Stimulated activated memory B cell treated with anti-CD40 and anti-IgM and Interleukin-4, amounts not matched to agents 10 μg/mL and 1 μg/mL and 100 μg/mL, for 72 hours (primary cell): ENCODE measurements around the gene DMXL2.
"Not testable (repeated sequence)": the region's sequence is repeated elsewhere in the genome, so short reads cannot be mapped to it uniquely, and the experiment has no call there.

Source experiments
- ATAC-seq: fragments of 150-1000 bp; cut with Tn5 transposase; 2 replicates; pipeline ENCODE4 v1.10.0; 2021
- H3K27ac Mint-ChIP-seq: one replicate; pipeline ENCODE4 v1.8.0; 2022; ENCODE audit warnings: mild to moderate bottlenecking, mixed read lengths
- H3K27me3 Mint-ChIP-seq: one replicate; pipeline ENCODE4 v1.8.0; 2022; ENCODE audit warnings: mixed read lengths
- H3K36me3 Mint-ChIP-seq: one replicate; pipeline ENCODE4 v1.8.0; 2022; ENCODE audit warnings: mixed read lengths
- H3K4me1 Mint-ChIP-seq: one replicate; pipeline ENCODE4 v1.8.0; 2022; ENCODE audit warnings: mixed read lengths
- H3K4me3 Mint-ChIP-seq: one replicate; pipeline ENCODE4 v1.8.0; 2022; ENCODE audit warnings: mild to moderate bottlenecking, moderate library complexity, mixed read lengths
- H3K9me3 Mint-ChIP-seq: one replicate; pipeline ENCODE4 v1.8.0; 2022; ENCODE audit warnings: mixed read lengths

DMXL2 gene

GRCh38 chr15:51496246-51496645 lies 126.3 kb downstream of the DMXL2 start:
- Mint-ChIP-seq H3K27me3 (no peaks in the 10 kb centered on the region), H3K27ac (no peak overlapping the region), H3K9me3 (no peaks in the 10 kb centered on the region), H3K4me1 (no peaks in the 10 kb centered on the region), H3K36me3 (no peaks in the 10 kb centered on the region), H3K4me3 (no peak overlapping the region)
- no peak for ATAC-seq

GRCh38 chr15:51494411-51495314 lies 127.9 kb downstream of the DMXL2 start:
- Mint-ChIP-seq H3K9me3 (no peaks in the 10 kb centered on the region), H3K36me3 (no peaks in the 10 kb centered on the region), H3K4me1 (no peaks in the 10 kb centered on the region), H3K27me3 (no peaks in the 10 kb centered on the region), H3K27ac (no peak overlapping the region), H3K4me3 (no peak overlapping the region)
- ATAC-seq = no peak

GRCh38 chr15:51493892-51494291 lies 128.7 kb downstream of the DMXL2 start:
- H3K9me3 Mint-ChIP-seq = no peaks in the 10 kb centered on the region
- ATAC-seq = no peak
- no peaks in the 10 kb centered on the region for H3K4me1 Mint-ChIP-seq
- no peak overlapping the region for H3K27ac Mint-ChIP-seq
- no peaks in the 10 kb centered on the region for H3K27me3 Mint-ChIP-seq
- no peaks in the 10 kb centered on the region for H3K36me3 Mint-ChIP-seq
- H3K4me3 Mint-ChIP-seq = no peak overlapping the region

DNA sequence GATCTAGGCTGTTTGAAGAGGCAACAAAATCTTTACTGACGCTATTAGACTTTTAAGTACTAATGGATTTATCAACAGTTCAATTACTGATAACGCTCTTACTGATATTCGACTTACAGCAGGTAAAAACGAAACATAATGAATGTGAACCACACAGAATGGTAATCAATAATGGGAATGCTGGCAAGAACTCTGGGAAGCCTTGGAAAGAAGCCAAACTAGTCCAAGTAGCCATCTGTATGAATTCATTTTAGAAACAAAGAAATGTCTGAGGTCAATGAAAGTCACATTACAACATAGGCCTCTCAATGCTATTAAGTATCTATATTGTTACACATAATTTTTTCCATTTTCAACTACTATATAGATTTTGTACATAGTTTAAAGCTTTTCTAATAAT lies 130.0 kb downstream of the DMXL2 start:
- H3K4me1 Mint-ChIP-seq = no peaks in the 10 kb centered on the region
- ATAC-seq = no peak
- H3K36me3 Mint-ChIP-seq = no peaks in the 10 kb centered on the region
- no peak overlapping the region for H3K27ac Mint-ChIP-seq
- H3K4me3 Mint-ChIP-seq = no peak overlapping the region
- H3K9me3 Mint-ChIP-seq = no peaks in the 10 kb centered on the region
- H3K27me3 Mint-ChIP-seq = no peaks in the 10 kb centered on the region

GRCh38 chr15:51491941-51492340 lies 130.6 kb downstream of the DMXL2 start:
- no peak overlapping the region for H3K4me3 Mint-ChIP-seq
- no peaks in the 10 kb centered on the region for H3K9me3 Mint-ChIP-seq
- H3K36me3 Mint-ChIP-seq = no peaks in the 10 kb centered on the region
- H3K27me3 Mint-ChIP-seq = no peaks in the 10 kb centered on the region
- no peaks in the 10 kb centered on the region for H3K4me1 Mint-ChIP-seq
- no peak for ATAC-seq
- no peak overlapping the region for H3K27ac Mint-ChIP-seq

- Mint-ChIP-seq H3K36me3 (peaks cover 18% of the 10 kb centered on the region), H3K9me3 (peaks cover 20% of the 10 kb centered on the region), H3K27me3 (no peaks in the 10 kb centered on the region), H3K27ac (no peak overlapping the region), H3K4me3 (no peak overlapping the region), H3K4me1 (no peaks in the 10 kb centered on the region)
- no peak for ATAC-seq
Observed at GRCh38 chr15:51484781-51485180, 137.8 kb downstream of the DMXL2 start.

DNA sequence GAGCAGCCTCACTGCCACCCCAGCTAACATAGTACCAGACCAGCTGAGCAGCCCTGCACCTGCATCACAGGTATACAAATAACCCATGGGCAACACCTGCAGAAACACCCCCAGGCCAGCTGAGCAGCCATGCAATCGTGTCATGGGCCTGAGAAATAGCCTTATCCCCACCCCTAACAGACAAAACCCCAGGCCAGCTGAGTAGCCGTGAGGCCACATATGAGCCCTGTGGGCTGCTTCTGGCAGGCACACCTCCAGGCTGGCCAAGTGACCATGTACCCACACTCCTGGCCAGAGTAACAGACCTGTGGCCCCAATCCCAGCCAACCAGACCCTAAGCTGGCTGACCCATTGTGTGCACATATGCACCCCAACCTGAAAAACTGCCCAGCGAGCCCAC lies 138.6 kb downstream of the DMXL2 start:
- peaks cover 20% of the 10 kb centered on the region for H3K9me3 Mint-ChIP-seq
- no peaks in the 10 kb centered on the region for H3K4me1 Mint-ChIP-seq
- H3K27me3 Mint-ChIP-seq = no peaks in the 10 kb centered on the region
- H3K27ac Mint-ChIP-seq = no peak overlapping the region
- ATAC-seq = no peak
- H3K36me3 Mint-ChIP-seq = peaks cover 18% of the 10 kb centered on the region
- H3K4me3 Mint-ChIP-seq = no peak overlapping the region

GRCh38 chr15:51483520-51483919 lies 139.1 kb downstream of the DMXL2 start:
- no peak for ATAC-seq
- no peak overlapping the region for H3K4me3 Mint-ChIP-seq
- H3K9me3 Mint-ChIP-seq = peaks cover 20% of the 10 kb centered on the region
- H3K27me3 Mint-ChIP-seq = no peaks in the 10 kb centered on the region
- H3K4me1 Mint-ChIP-seq = no peaks in the 10 kb centered on the region
- H3K27ac Mint-ChIP-seq = no peak overlapping the region
- H3K36me3 Mint-ChIP-seq = peaks cover 18% of the 10 kb centered on the region

DNA sequence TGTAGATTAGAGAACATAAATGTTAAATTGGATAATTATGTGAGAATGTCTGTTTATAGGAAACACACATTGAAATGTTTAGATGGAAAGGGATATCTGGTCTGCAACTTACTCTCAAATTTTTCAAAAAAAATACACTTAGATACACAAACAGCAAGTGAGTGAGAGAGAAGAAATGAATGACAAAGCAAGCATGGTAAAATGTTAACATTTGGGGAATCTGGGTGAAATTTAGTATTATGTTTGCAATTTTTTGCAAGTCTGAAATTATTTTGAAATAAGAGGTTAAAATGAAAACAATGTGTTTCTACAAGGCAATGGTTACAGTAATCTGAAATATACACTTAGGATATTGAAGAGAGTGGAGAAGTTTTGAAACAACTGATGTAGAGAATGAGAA lies 146.8 kb downstream of the DMXL2 start:
- Mint-ChIP-seq H3K4me1 (no peaks in the 10 kb centered on the region), H3K4me3 (no peak overlapping the region), H3K27ac (no peak overlapping the region), H3K27me3 (no peaks in the 10 kb centered on the region), H3K9me3 (no peaks in the 10 kb centered on the region), H3K36me3 (peaks cover 13% of the 10 kb centered on the region)
- ATAC-seq = no peak

- peaks cover 2% of the 10 kb centered on the region for H3K36me3 Mint-ChIP-seq
- no peaks in the 10 kb centered on the region for H3K27me3 Mint-ChIP-seq
- no peak for ATAC-seq
- H3K4me3 Mint-ChIP-seq = no peak overlapping the region
- H3K27ac Mint-ChIP-seq = no peak overlapping the region
- H3K9me3 Mint-ChIP-seq = no peaks in the 10 kb centered on the region
- H3K4me1 Mint-ChIP-seq = no peaks in the 10 kb centered on the region
Observed at GRCh38 chr15:51470512-51470911, 152.1 kb downstream of the DMXL2 start.

- Mint-ChIP-seq H3K36me3 (peaks cover 6% of the 10 kb centered on the region), H3K4me1 (no peaks in the 10 kb centered on the region)
- no peak for ATAC-seq
Observed at GRCh38 chr15:51460796-51461195, 161.8 kb downstream of the DMXL2 start.

GRCh38 chr15:51450001-51450400 lies 172.6 kb downstream of the DMXL2 start:
- no peak for ATAC-seq
- Mint-ChIP-seq H3K27ac (no peak overlapping the region), H3K4me1 (no peaks in the 10 kb centered on the region), H3K27me3 (no peaks in the 10 kb centered on the region), H3K9me3 (no peaks in the 10 kb centered on the region), H3K36me3 (no peaks in the 10 kb centered on the region), H3K4me3 (no peak overlapping the region)

More at GRCh38 chr15:51460796-51461195, 161.8 kb downstream of the DMXL2 start:
- Mint-ChIP-seq H3K4me3 (no peak overlapping the region), H3K9me3 (no peaks in the 10 kb centered on the region), H3K27me3 (no peaks in the 10 kb centered on the region), H3K27ac (no peak overlapping the region)

DNA sequence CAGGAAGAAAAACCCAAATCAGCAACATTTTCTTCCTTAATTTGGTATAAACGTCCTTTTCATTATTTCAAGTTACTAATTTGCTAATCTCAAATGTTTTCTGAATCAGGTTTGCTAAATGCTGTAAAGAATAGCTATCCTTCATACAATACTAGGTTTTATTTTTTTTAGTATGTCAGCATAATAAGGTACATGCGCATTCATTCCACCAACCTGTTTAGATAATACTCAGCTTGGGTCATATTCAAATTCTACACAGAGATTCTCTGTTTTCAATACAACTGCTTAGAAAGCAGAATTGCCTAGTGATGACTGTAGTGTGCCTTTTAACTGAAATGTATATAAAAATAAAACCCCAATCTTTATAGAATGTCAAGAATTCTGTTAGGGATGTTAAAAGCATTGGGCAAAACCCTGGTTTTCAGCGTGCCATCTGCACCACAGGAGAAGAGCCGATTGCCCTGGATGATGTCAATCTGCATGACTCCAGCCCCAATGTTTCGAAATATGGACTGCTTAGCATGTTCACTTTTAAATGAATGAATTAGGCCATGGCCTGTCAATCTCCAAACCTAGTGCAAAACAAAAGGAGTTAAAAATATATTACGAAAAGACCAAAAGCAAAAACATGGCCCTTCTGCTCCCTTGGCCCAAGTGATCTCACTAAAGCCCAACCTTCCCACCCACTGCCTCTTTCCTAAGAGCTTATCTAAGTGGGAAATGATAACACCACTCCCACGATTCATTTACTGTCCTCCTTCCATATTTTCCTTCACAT lies 173.8 kb downstream of the DMXL2 start:
- H3K27me3 Mint-ChIP-seq = no peaks in the 10 kb centered on the region
- H3K27ac Mint-ChIP-seq = no peak overlapping the region
- H3K4me3 Mint-ChIP-seq = no peak overlapping the region
- ATAC-seq = no peak
- no peaks in the 10 kb centered on the region for H3K9me3 Mint-ChIP-seq
- no peaks in the 10 kb centered on the region for H3K36me3 Mint-ChIP-seq
- no peaks in the 10 kb centered on the region for H3K4me1 Mint-ChIP-seq

GRCh38 chr15:51447855-51448621 lies 174.5 kb downstream of the DMXL2 start:
- Mint-ChIP-seq H3K27ac (no peak overlapping the region), H3K4me1 (no peaks in the 10 kb centered on the region), H3K27me3 (no peaks in the 10 kb centered on the region), H3K36me3 (no peaks in the 10 kb centered on the region), H3K9me3 (no peaks in the 10 kb centered on the region), H3K4me3 (no peak overlapping the region)
- ATAC-seq = no peak

DNA sequence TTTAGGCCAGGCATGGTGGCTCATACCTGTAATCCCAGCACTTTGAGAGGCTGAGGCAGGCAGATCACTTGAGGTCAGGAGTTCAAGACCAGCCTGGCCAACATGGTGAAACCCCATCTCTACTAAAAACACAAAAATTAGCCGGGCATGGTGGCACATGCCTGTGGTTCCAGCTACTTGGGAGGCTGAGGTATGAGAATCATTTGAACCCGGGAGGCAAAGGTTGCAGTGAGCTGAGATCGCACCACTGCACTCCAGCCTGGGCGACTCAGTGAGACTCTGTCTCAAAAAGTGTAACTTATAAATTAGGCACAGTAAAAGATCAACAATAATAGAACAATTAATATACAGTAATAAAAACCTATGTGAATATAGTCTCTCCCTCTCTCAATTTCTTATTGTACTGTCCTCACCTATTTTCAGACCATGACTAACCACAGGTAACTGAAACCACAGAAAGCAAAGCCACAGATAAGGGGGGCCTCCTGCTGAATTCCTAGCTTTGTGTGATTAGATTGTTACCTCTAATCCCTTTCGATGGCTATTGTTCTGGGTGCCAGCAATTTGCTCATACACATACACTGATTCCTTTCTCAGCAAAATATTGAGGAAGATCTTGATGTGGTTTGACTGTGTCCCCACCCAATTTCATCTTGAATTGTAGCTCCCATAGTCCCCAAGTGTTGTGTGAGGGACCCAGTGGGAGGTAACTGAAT lies 176.4 kb downstream of the DMXL2 start:
- H3K4me1 Mint-ChIP-seq, H3K4me3 Mint-ChIP-seq, ATAC-seq, H3K27ac Mint-ChIP-seq, H3K36me3 Mint-ChIP-seq, H3K9me3 Mint-ChIP-seq, H3K27me3 Mint-ChIP-seq: not testable (repeated sequence)
